ENCODE results near the gene FRMD4A.

DNA sequence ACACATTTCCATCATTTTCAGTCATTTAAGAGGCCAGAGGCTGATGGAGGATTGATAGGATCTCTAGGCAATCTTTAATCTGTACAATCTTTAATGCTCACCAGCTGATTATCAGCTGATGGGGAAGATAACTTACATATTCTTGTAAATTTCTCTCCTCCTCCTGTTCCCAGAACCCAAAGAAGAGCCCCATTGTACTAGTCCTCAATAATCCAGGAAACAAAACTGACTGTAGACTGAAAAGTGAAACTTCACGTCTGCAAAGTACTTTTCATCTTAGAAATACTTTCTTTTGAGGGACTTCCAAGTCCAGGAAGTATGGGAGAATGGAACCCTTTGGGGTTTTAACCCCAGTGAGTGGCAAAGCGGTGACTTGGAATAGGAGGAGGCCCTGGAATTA is 283.3 kb downstream of the FRMD4A start:
- TF ChIP-seq, protein P1, sequence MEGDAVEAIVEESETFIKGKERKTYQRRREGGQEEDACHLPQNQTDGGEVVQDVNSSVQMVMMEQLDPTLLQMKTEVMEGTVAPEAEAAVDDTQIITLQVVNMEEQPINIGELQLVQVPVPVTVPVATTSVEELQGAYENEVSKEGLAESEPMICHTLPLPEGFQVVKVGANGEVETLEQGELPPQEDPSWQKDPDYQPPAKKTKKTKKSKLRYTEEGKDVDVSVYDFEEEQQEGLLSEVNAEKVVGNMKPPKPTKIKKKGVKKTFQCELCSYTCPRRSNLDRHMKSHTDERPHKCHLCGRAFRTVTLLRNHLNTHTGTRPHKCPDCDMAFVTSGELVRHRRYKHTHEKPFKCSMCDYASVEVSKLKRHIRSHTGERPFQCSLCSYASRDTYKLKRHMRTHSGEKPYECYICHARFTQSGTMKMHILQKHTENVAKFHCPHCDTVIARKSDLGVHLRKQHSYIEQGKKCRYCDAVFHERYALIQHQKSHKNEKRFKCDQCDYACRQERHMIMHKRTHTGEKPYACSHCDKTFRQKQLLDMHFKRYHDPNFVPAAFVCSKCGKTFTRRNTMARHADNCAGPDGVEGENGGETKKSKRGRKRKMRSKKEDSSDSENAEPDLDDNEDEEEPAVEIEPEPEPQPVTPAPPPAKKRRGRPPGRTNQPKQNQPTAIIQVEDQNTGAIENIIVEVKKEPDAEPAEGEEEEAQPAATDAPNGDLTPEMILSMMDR (IDR thresholded peaks at IDR 0.05): no peak
- TF ChIP-seq POLR2A (IDR thresholded peaks at IDR 0.05): no peak
- TF ChIP-seq POLR2AphosphoS5 (IDR thresholded peaks at IDR 0.05): no peak
